KOPT-K1 (cell line): ENCODE data around the gene ULK2.

Experiments used
- H3K27ac ChIP-seq: fragments of 200-600 bp; sonication (generic); 2 replicates; pipeline ENCODE4 v1.5.1; 2016; ENCODE audit warnings: antibody characterized with exemption, mild to moderate bottlenecking, low read depth, low read length; ENCODE audit not compliant: poor library complexity, severe bottlenecking
- H3K36me3 ChIP-seq: fragments of 200-600 bp; sonication (generic); 2 replicates; pipeline ENCODE4 v1.5.1; 2017; ENCODE audit warnings: antibody characterized with exemption, mild to moderate bottlenecking, low read length, moderate library complexity; ENCODE audit not compliant: insufficient read depth
- H3K9me3 ChIP-seq: fragments of 200-600 bp; sonication (generic); 2 replicates; pipeline ENCODE4 v1.5.1; 2017; ENCODE audit warnings: antibody characterized with exemption, low read length, mild to moderate bottlenecking; ENCODE audit not compliant: insufficient read depth, poor library complexity, severe bottlenecking

Gene ULK2

GRCh38 chr17:19738073-19738449 is 129.7 kb downstream of the ULK2 start:
- Histone ChIP-seq H3K36me3 (no peaks in the 10 kb centered on the region), H3K9me3 (no peaks in the 10 kb centered on the region), H3K27ac (no peak overlapping the region)

GRCh38 chr17:19737305-19738072 is 130.2 kb downstream of the ULK2 start:
- no peaks in the 10 kb centered on the region for H3K36me3 ChIP-seq
- no peaks in the 10 kb centered on the region for H3K9me3 ChIP-seq
- H3K27ac ChIP-seq: no peak overlapping the region

- Histone ChIP-seq H3K27ac (no peak overlapping the region), H3K36me3 (no peaks in the 10 kb centered on the region), H3K9me3 (no peaks in the 10 kb centered on the region)
These were observed 131.7 kb downstream of the ULK2 start for GRCh38 chr17:19736071-19736470.

- Histone ChIP-seq H3K36me3 (no peaks in the 10 kb centered on the region), H3K27ac (no peak overlapping the region), H3K9me3 (no peaks in the 10 kb centered on the region)
These were observed 133.7 kb downstream of the ULK2 start for GRCh38 chr17:19733953-19734526.

GRCh38 chr17:19731626-19732025 is 136.1 kb downstream of the ULK2 start:
- Histone ChIP-seq H3K9me3 (no peaks in the 10 kb centered on the region), H3K36me3 (no peaks in the 10 kb centered on the region), H3K27ac (no peak overlapping the region)

GRCh38 chr17:19730843-19731242 is 136.9 kb downstream of the ULK2 start:
- H3K9me3 ChIP-seq: no peaks in the 10 kb centered on the region
- no peak overlapping the region for H3K27ac ChIP-seq
- H3K36me3 ChIP-seq: no peaks in the 10 kb centered on the region

GRCh38 chr17:19729900-19730299 is 137.8 kb downstream of the ULK2 start:
- no peak overlapping the region for H3K27ac ChIP-seq
- H3K9me3 ChIP-seq: no peaks in the 10 kb centered on the region
- H3K36me3 ChIP-seq: no peaks in the 10 kb centered on the region

- Histone ChIP-seq H3K9me3 (no peaks in the 10 kb centered on the region), H3K36me3 (no peaks in the 10 kb centered on the region), H3K27ac (no peak overlapping the region)
These were observed 139.6 kb downstream of the ULK2 start for GRCh38 chr17:19728084-19728495.

GRCh38 chr17:19727501-19728078 is 140.1 kb downstream of the ULK2 start:
- no peak overlapping the region for H3K27ac ChIP-seq

GRCh38 chr17:19726631-19727376 is 140.9 kb downstream of the ULK2 start:
- Histone ChIP-seq H3K27ac (no peak overlapping the region), H3K36me3 (no peaks in the 10 kb centered on the region), H3K9me3 (no peaks in the 10 kb centered on the region)

More at GRCh38 chr17:19727501-19728078, 140.1 kb downstream of the ULK2 start:
- H3K9me3 ChIP-seq: no peaks in the 10 kb centered on the region
- H3K36me3 ChIP-seq: no peaks in the 10 kb centered on the region

GRCh38 chr17:19725486-19725885 is 142.2 kb downstream of the ULK2 start:
- Histone ChIP-seq H3K9me3 (no peaks in the 10 kb centered on the region), H3K36me3 (no peaks in the 10 kb centered on the region), H3K27ac (no peak overlapping the region)

GRCh38 chr17:19724501-19725420 is 143.0 kb downstream of the ULK2 start:
- no peaks in the 10 kb centered on the region for H3K36me3 ChIP-seq
- no peak overlapping the region for H3K27ac ChIP-seq

GRCh38 chr17:19723964-19724363 is 143.8 kb downstream of the ULK2 start:
- Histone ChIP-seq H3K27ac (no peak overlapping the region), H3K36me3 (no peaks in the 10 kb centered on the region)

More at GRCh38 chr17:19724501-19725420, 143.0 kb downstream of the ULK2 start:
- no peaks in the 10 kb centered on the region for H3K9me3 ChIP-seq

More at GRCh38 chr17:19723964-19724363, 143.8 kb downstream of the ULK2 start:
- H3K9me3 ChIP-seq: no peaks in the 10 kb centered on the region
